Natural killer cell (primary cell): ENCODE results near the gene ANKRD13D. TPM values are rescaled to one million over a fixed set of nuclear protein-coding genes. Genes with fewer than 3 reads are reported as not detected.

Source experiments
- ATAC-seq, 3 donors: fragments of 150-1000 bp in 2 of 3; fragments of 200-7000 bp in 1 of 3; cut with Tn5 transposase; 1 replicate in 1 of 3; 2 replicates in 2 of 3; pipeline ENCODE4 v1.10.0; 2021; ENCODE audit warnings: mild to moderate bottlenecking in 2 of 3, moderate library complexity in 2 of 3
- DNase-seq, 2 donors: peaks; one replicate each; pipeline versions ENCODE4 v3.0.0 to v3.0.0-alpha.2; 2013 to 2021; ENCODE audit warnings: mixed read lengths in 1 of 2
- H3K27ac ChIP-seq: one replicate; pipeline ENCODE4 v1.5.1; 2013; ENCODE audit warnings: mild to moderate bottlenecking, low read length
- H3K27me3 ChIP-seq: one replicate; pipeline ENCODE4 v1.6.1; 2013; ENCODE audit warnings: low read length; ENCODE audit not compliant: control insufficient read depth, insufficient read depth
- H3K36me3 ChIP-seq: one replicate; pipeline ENCODE4 v1.6.1; 2013; ENCODE audit warnings: low read length; ENCODE audit not compliant: control insufficient read depth, insufficient read depth
- H3K4me1 ChIP-seq: one replicate; pipeline ENCODE4 v1.6.1; 2013; ENCODE audit warnings: low read length; ENCODE audit not compliant: control insufficient read depth, insufficient read depth
- H3K4me3 ChIP-seq: one replicate; pipeline ENCODE4 v1.5.1; 2013; ENCODE audit warnings: low read length
- H3K9me3 ChIP-seq: one replicate; pipeline ENCODE4 v1.6.1; 2013; ENCODE audit warnings: low read length; ENCODE audit not compliant: control insufficient read depth, insufficient read depth
- H3K27ac Mint-ChIP-seq, 2 donors: one replicate each; pipeline ENCODE4 v1.8.0; 2022; ENCODE audit warnings: mild to moderate bottlenecking in 2 of 2, mixed read lengths in 2 of 2, moderate library complexity in 1 of 2
- H3K27me3 Mint-ChIP-seq, 2 donors: one replicate each; pipeline ENCODE4 v1.8.0; 2022; ENCODE audit warnings: low read depth in 2 of 2, mixed read lengths in 2 of 2
- H3K36me3 Mint-ChIP-seq: one replicate; pipeline ENCODE4 v1.8.0; 2022; ENCODE audit warnings: mixed read lengths
- H3K4me1 Mint-ChIP-seq, 2 donors: one replicate each; pipeline ENCODE4 v1.8.0; 2022; ENCODE audit warnings: mixed read lengths in 2 of 2
- H3K4me3 Mint-ChIP-seq: one replicate; pipeline ENCODE4 v1.8.0; 2022; ENCODE audit warnings: mild to moderate bottlenecking, moderate library complexity, mixed read lengths
- H3K9me3 Mint-ChIP-seq, 2 donors: one replicate each; pipeline ENCODE4 v1.8.0; 2022; ENCODE audit warnings: mixed read lengths in 2 of 2
- WGBS: methylation state at CpG from one replicate; pipeline ENCODE4 v1.1.7; 2013; ENCODE audit warnings: missing lambda C conversion rate; ENCODE audit not compliant: insufficient coverage; 5-methylcytosine and 5-hydroxymethylcytosine counted together
- intact Hi-C: fragments of 100-400 bp; cut with micrococcal nuclease; formaldehyde crosslinking; loops from one replicate; pipeline ENCODE4 v1.14.2; 2022
- total RNA-seq, 4 donors: library from RNA; stranded (reverse); fragments of 120-200 nt in 1 of 4; gene quantifications; one replicate each; pipeline versions ENCODE4 v1.2.3 to v1.2.4, GENCODE V29; 2013 to 2022
- TF ChIP-seq, protein P1 (sequence below): fragments of 200-600 bp; IDR thresholded peaks from one replicate; pipeline ENCODE4 v1.8.0; 2022; ENCODE audit warnings: antibody characterized with exemption

Gene ANKRD13D
- total RNA-seq, 3 donors from 2014 or later (not counting 1 experiment from before 2014, with no cell fraction given): 212 to 316 (median 231) TPM

DNA sequence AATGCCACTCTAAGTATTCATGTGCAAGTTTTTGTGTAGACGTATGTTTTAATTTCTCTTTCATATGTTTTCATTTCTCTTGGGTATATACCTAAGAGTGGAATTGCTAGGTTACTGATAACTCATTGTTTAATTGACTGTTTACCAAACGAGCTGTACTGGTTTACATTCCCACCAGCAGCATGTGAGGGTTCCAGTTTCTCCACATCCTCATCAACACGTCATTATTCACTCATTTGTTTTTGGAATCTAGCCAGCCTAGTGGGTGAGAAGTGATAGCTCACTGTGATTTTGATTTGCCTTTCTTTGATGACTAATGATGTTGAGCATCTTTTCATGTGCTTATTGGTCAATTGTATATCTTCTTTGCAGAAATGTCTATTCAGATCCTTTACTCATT lies 4.0 kb downstream of the ANKRD13D start:
- ATAC-seq (no peak), DNase-seq (peak in 1 of 2 donors; percentile 76)
- WGBS: 86% methylated on average over 1 of the region's 3 CpGs
- intact Hi-C loops: no loop called here
- H3K4me3 Mint-ChIP-seq: peak overlapping the region; percentile 80
- H3K4me1 Mint-ChIP-seq: peaks cover 33 to 37% of the 10 kb centered on the region in 2 donors
- peaks cover 4% of the 10 kb centered on the region for H3K9me3 ChIP-seq
- peak overlapping the region; percentile 14 for H3K27ac ChIP-seq
- H3K36me3 ChIP-seq: peaks cover 50% of the 10 kb centered on the region
- no peaks in the 10 kb centered on the region for H3K27me3 Mint-ChIP-seq
- no peaks in the 10 kb centered on the region for H3K27me3 ChIP-seq
- peaks cover 17% of the 10 kb centered on the region for H3K36me3 Mint-ChIP-seq
- no peak overlapping the region for H3K4me3 ChIP-seq
- H3K9me3 Mint-ChIP-seq: peaks cover 2 to 3% of the 10 kb centered on the region in 2 donors
- H3K27ac Mint-ChIP-seq: peak overlapping the region; percentile 80 to 83
- peaks cover 33% of the 10 kb centered on the region for H3K4me1 ChIP-seq
- TF ChIP-seq, protein P1, sequence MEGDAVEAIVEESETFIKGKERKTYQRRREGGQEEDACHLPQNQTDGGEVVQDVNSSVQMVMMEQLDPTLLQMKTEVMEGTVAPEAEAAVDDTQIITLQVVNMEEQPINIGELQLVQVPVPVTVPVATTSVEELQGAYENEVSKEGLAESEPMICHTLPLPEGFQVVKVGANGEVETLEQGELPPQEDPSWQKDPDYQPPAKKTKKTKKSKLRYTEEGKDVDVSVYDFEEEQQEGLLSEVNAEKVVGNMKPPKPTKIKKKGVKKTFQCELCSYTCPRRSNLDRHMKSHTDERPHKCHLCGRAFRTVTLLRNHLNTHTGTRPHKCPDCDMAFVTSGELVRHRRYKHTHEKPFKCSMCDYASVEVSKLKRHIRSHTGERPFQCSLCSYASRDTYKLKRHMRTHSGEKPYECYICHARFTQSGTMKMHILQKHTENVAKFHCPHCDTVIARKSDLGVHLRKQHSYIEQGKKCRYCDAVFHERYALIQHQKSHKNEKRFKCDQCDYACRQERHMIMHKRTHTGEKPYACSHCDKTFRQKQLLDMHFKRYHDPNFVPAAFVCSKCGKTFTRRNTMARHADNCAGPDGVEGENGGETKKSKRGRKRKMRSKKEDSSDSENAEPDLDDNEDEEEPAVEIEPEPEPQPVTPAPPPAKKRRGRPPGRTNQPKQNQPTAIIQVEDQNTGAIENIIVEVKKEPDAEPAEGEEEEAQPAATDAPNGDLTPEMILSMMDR: no peak

DNA sequence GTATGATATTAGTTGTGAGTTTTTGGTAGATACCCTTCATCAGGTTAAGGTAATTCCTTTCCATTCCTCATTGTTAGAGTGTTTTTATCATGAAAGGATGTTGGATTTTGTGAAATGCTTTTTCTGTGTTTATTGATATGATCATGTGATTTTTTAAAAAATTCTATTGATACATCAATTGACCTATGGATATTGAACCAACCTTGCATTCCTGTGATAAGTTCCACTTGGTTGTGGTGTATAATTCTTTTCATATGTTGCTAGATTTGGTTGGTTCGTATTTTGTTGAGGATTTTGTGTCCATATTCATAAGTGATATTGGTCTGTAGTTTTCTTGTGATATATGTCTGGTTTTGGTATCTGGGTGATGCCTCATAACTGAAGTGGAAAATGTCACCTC lies 6.7 kb downstream of the ANKRD13D start:
- Histone ChIP-seq H3K4me1 (peaks cover 14% of the 10 kb centered on the region), H3K27ac (no peak overlapping the region), H3K4me3 (no peak overlapping the region), H3K36me3 (peaks cover 72% of the 10 kb centered on the region), H3K27me3 (no peaks in the 10 kb centered on the region), H3K9me3 (peaks cover 4% of the 10 kb centered on the region)
- intact Hi-C loops: no loop called here
- ATAC-seq (no peak), DNase-seq (peak in 1 of 2 donors; percentile 35)
- peaks cover 17% of the 10 kb centered on the region for H3K36me3 Mint-ChIP-seq
- no peak overlapping the region for H3K4me3 Mint-ChIP-seq
- peak overlapping the region in 1 of 2 donors; percentile 46 for H3K27ac Mint-ChIP-seq
- peaks cover 20 to 30% of the 10 kb centered on the region in 2 donors for H3K4me1 Mint-ChIP-seq
- TF ChIP-seq, protein P1: no peak
- H3K27me3 Mint-ChIP-seq: no peaks in the 10 kb centered on the region
- peaks cover 2 to 3% of the 10 kb centered on the region in 2 donors for H3K9me3 Mint-ChIP-seq
- 100% methylated on average over 1 of the region's 1 CpG for WGBS

DNA sequence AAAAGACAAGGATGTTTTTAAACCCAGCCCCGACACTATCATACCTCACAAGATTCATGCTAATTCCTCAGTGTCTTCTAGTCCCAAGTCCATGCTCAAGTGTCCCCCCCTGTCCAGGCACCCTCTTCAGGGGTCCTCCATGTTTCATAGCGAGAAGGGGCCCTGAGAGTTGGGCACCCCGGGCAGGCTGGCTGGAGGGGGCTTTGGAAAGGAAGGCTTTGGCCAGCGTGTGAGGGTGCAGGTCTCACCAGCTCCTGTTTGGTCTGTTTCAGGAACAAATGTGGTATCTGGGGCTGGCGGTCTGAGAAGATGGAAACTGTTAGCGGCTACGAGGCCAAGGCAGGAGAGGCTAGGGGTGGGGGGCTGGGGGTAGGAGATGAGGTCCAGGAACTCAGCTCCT lies 9.7 kb downstream of the ANKRD13D start:
- TF ChIP-seq, protein P1: no peak
- Mint-ChIP-seq H3K36me3 (peaks cover 17% of the 10 kb centered on the region), H3K4me3 (no peak overlapping the region), H3K27ac (no peak overlapping the region), H3K4me1 (peaks cover 16 to 18% of the 10 kb centered on the region in 2 donors), H3K9me3 (peaks cover 2 to 3% of the 10 kb centered on the region in 2 donors), H3K27me3 (no peaks in the 10 kb centered on the region)
- ATAC-seq (no peak), DNase-seq (no peak)
- WGBS: 97% methylated on average over 7 of the region's 7 CpGs
- intact Hi-C loops: no loop called here
- Histone ChIP-seq H3K36me3 (peaks cover 55% of the 10 kb centered on the region), H3K9me3 (peaks cover 4% of the 10 kb centered on the region), H3K4me3 (no peak overlapping the region), H3K27ac (no peak overlapping the region), H3K27me3 (no peaks in the 10 kb centered on the region), H3K4me1 (peaks cover 12% of the 10 kb centered on the region)
